CD4-positive, alpha-beta T cell treated with Interleukin-15 for 4 hours (primary cell): ENCODE measurements around the gene ARMH2.
A peak's percentile ranks its signal among the peaks of the same experiment; 100 is the strongest.

Experiments used
- DNase-seq: peaks from one replicate; pipeline ENCODE4 v3.0.0-alpha.2; 2020; ENCODE audit warnings: low spot score

The ARMH2 gene

GRCh38 chr6:24798740-24799540 lies at the start of gene ARMH2:
ARMH2 (minus strand) TSS chr6:24798917; CDS start chr6:24798857, 60 bp downstream.
- no peak for DNase-seq

- DNase-seq: no peak
Measured at GRCh38 chr6:24848461-24848860, 49.7 kb upstream of the ARMH2 start.

GRCh38 chr6:24847402-24847801 lies 48.7 kb upstream of the ARMH2 start:
- DNase-seq: no peak

- no peak for DNase-seq
Measured at GRCh38 chr6:24845578-24845977, 46.9 kb upstream of the ARMH2 start.

- no peak for DNase-seq
Measured at GRCh38 chr6:24844903-24845302, 46.2 kb upstream of the ARMH2 start.

GRCh38 chr6:24844061-24844460 lies 45.3 kb upstream of the ARMH2 start:
- DNase-seq: no peak

- no peak for DNase-seq
Measured at GRCh38 chr6:24840187-24840586, 41.5 kb upstream of the ARMH2 start.

- peak; percentile 37 for DNase-seq
Measured at GRCh38 chr6:24838994-24839393, 40.3 kb upstream of the ARMH2 start.

- DNase-seq: no peak
Measured at GRCh38 chr6:24838081-24838480, 39.4 kb upstream of the ARMH2 start.

GRCh38 chr6:24836109-24836508 lies 37.4 kb upstream of the ARMH2 start:
- DNase-seq: no peak

GRCh38 chr6:24833711-24834386 lies 35.1 kb upstream of the ARMH2 start:
- DNase-seq: no peak

- no peak for DNase-seq
Measured at GRCh38 chr6:24832794-24833193, 34.1 kb upstream of the ARMH2 start.

- DNase-seq: no peak
Measured at GRCh38 chr6:24831771-24832716, 33.3 kb upstream of the ARMH2 start.

- no peak for DNase-seq
Measured at GRCh38 chr6:24829657-24830056, 30.9 kb upstream of the ARMH2 start.

- no peak for DNase-seq
Measured at GRCh38 chr6:24827970-24828369, 29.3 kb upstream of the ARMH2 start.

- DNase-seq: no peak
Measured at GRCh38 chr6:24827162-24827561, 28.4 kb upstream of the ARMH2 start.

GRCh38 chr6:24825130-24825630 lies 26.5 kb upstream of the ARMH2 start:
- no peak for DNase-seq

- no peak for DNase-seq
Measured at GRCh38 chr6:24824142-24824938, 25.6 kb upstream of the ARMH2 start.

GRCh38 chr6:24823185-24823584 lies 24.5 kb upstream of the ARMH2 start:
- DNase-seq: no peak

- no peak for DNase-seq
Measured at GRCh38 chr6:24822696-24823095, 24.0 kb upstream of the ARMH2 start.

- no peak for DNase-seq
Measured at GRCh38 chr6:24821860-24822444, 23.2 kb upstream of the ARMH2 start.
